HG03159 (cell line): Measurements from ENCODE around the gene ARHGAP9.
"Not testable (repeated sequence)": the region's sequence is repeated elsewhere in the genome, so short reads cannot be mapped to it uniquely, and the experiment has no call there.

Experiments used
- ATAC-seq: cut with Tn5 transposase; IDR thresholded peaks from one replicate; pipeline ENCODE4 v1.9.1; 2021; ENCODE audit warnings: mild to moderate bottlenecking, moderate library complexity; ENCODE audit not compliant: unreplicated experiment

Gene ARHGAP9

GRCh38 chr12:57517718-57518117, 38.1 kb upstream of the ARHGAP9 start:
- ATAC-seq: not testable (repeated sequence)

GRCh38 chr12:57517187-57517586, 37.5 kb upstream of the ARHGAP9 start:
- no peak for ATAC-seq

GRCh38 chr12:57516617-57517153, 37.0 kb upstream of the ARHGAP9 start:
- ATAC-seq: no peak

- no peak for ATAC-seq
Observed at GRCh38 chr12:57515934-57516541, 36.4 kb upstream of the ARHGAP9 start.

- ATAC-seq: no peak
Observed at GRCh38 chr12:57515408-57515933, 35.8 kb upstream of the ARHGAP9 start.

GRCh38 chr12:57514720-57515407, 35.2 kb upstream of the ARHGAP9 start:
- no peak for ATAC-seq

- not testable (repeated sequence) for ATAC-seq
Observed at GRCh38 chr12:57514246-57514645, 34.6 kb upstream of the ARHGAP9 start.

GRCh38 chr12:57513677-57514076, 34.0 kb upstream of the ARHGAP9 start:
- not testable (repeated sequence) for ATAC-seq

- no peak for ATAC-seq
Observed at GRCh38 chr12:57513266-57513665, 33.6 kb upstream of the ARHGAP9 start.

- no peak for ATAC-seq
Observed at GRCh38 chr12:57512665-57513064, 33.0 kb upstream of the ARHGAP9 start.

GRCh38 chr12:57511588-57512325, 32.1 kb upstream of the ARHGAP9 start:
- no peak for ATAC-seq

- no peak for ATAC-seq
Observed at GRCh38 chr12:57511161-57511560, 31.5 kb upstream of the ARHGAP9 start.

GRCh38 chr12:57507796-57508195, 28.1 kb upstream of the ARHGAP9 start:
- ATAC-seq: not testable (repeated sequence)

GRCh38 chr12:57506541-57506940, 26.9 kb upstream of the ARHGAP9 start:
- ATAC-seq: not testable (repeated sequence)

GRCh38 chr12:57502311-57502969, 22.8 kb upstream of the ARHGAP9 start:
- not testable (repeated sequence) for ATAC-seq

GRCh38 chr12:57500213-57500612, 20.5 kb upstream of the ARHGAP9 start:
- no peak for ATAC-seq

GRCh38 chr12:57498571-57498970, 18.9 kb upstream of the ARHGAP9 start:
- ATAC-seq: no peak

GRCh38 chr12:57498132-57498502, 18.5 kb upstream of the ARHGAP9 start:
- ATAC-seq: no peak

GRCh38 chr12:57497223-57498131, 17.8 kb upstream of the ARHGAP9 start:
- ATAC-seq: no peak

- ATAC-seq: no peak
Observed at GRCh38 chr12:57496822-57497221, 17.2 kb upstream of the ARHGAP9 start.
